HepG2 (cell line): ENCODE data around the gene CD248. TPM values are rescaled to one million over a fixed set of nuclear protein-coding genes. Genes with fewer than 3 reads are reported as not detected.

ENCODE experiments used
- ATM ChIP-seq: fragments of 450-650 bp; IDR thresholded peaks from 2 replicates; pipeline ENCODE4 v1.7.1; 2017; ENCODE audit warnings: mild to moderate bottlenecking, borderline replicate concordance
- CREM ChIP-seq, 2 experiments: sonication (generic) in 1 of 2; formaldehyde crosslinking in 1 of 2; IDR thresholded peaks; 2 replicates each; pipeline versions ENCODE4 v1.4.0 to v1.6.1; 2016 to 2020; ENCODE audit warnings: antibody characterized with exemption in 1 of 2, mild to moderate bottlenecking in 1 of 2, missing genetic modification reagents in 1 of 2
- ELF1 ChIP-seq: sonication (generic); formaldehyde crosslinking; IDR thresholded peaks from 2 replicates; pipeline ENCODE4 v1.4.0; 2020; ENCODE audit warnings: missing genetic modification reagents
- ESRRA ChIP-seq: sonication (generic); formaldehyde crosslinking; IDR thresholded peaks from 2 replicates; pipeline ENCODE4 v1.5.1; 2020; ENCODE audit warnings: mild to moderate bottlenecking, low read depth, missing genetic modification reagents
- GFI1 ChIP-seq: sonication (generic); formaldehyde crosslinking; IDR thresholded peaks from 2 replicates; pipeline ENCODE4 v1.5.0; 2020; ENCODE audit warnings: missing genetic modification reagents, mild to moderate bottlenecking, borderline replicate concordance
- GTF3A ChIP-seq: sonication (generic); formaldehyde crosslinking; conservative IDR thresholded peaks from 2 replicates; pipeline ENCODE4 v1.4.0; 2020; ENCODE audit warnings: mild to moderate bottlenecking, missing genetic modification reagents
- NBN ChIP-seq: fragments of 450-650 bp; conservative IDR thresholded peaks from 2 replicates; pipeline ENCODE4 v1.6.1; 2017
- NFKB2 ChIP-seq: sonication (generic); formaldehyde crosslinking; IDR thresholded peaks from 2 replicates; pipeline ENCODE4 v1.4.0; 2020; ENCODE audit warnings: missing genetic modification reagents, borderline replicate concordance
- NRL ChIP-seq: sonication (generic); formaldehyde crosslinking; IDR thresholded peaks from 2 replicates; pipeline ENCODE4 v1.5.0; 2020; ENCODE audit warnings: missing genetic modification reagents, mild to moderate bottlenecking, moderate library complexity, borderline replicate concordance
- PHF5A ChIP-seq: IDR thresholded peaks from one replicate; pipeline ENCODE4 v1.6.1; 2018; ENCODE audit warnings: low read depth, missing genetic modification reagents; ENCODE audit not compliant: unreplicated experiment
- POGZ ChIP-seq: sonication (generic); formaldehyde crosslinking; IDR thresholded peaks from 2 replicates; pipeline ENCODE4 v1.4.0; 2020; ENCODE audit warnings: mild to moderate bottlenecking, missing genetic modification reagents
- RARA ChIP-seq: IDR thresholded peaks from 2 replicates; pipeline ENCODE4 v1.6.1; 2016; ENCODE audit warnings: missing genetic modification reagents, missing compliant biosample characterization
- SNRNP70 ChIP-seq: fragments of 200-400 bp; formaldehyde crosslinking; IDR thresholded peaks from 2 replicates; pipeline ENCODE4 v1.6.1; 2017; ENCODE audit warnings: mild to moderate bottlenecking, low read depth, low read length, moderate library complexity
- ZBTB7A ChIP-seq: sonication (generic); formaldehyde crosslinking; IDR thresholded peaks from 2 replicates; pipeline ENCODE4 v1.8.0; 2022; ENCODE audit warnings: mild to moderate bottlenecking, missing genetic modification reagents
- ZMYM3 ChIP-seq: sonication (generic); formaldehyde crosslinking; IDR thresholded peaks from 2 replicates; pipeline ENCODE4 v1.5.1; 2020; ENCODE audit warnings: mild to moderate bottlenecking, missing genetic modification reagents
- ZNF138 ChIP-seq: sonication (generic); formaldehyde crosslinking; IDR thresholded peaks from 2 replicates; pipeline ENCODE4 v1.5.0; 2020; ENCODE audit warnings: mild to moderate bottlenecking, low read depth, missing genetic modification reagents
- ZNF224 ChIP-seq: sonication (generic); formaldehyde crosslinking; IDR thresholded peaks from 2 replicates; pipeline ENCODE4 v1.5.0; 2020; ENCODE audit warnings: mild to moderate bottlenecking, missing genetic modification reagents
- ZNF598 ChIP-seq: sonication (generic); formaldehyde crosslinking; IDR thresholded peaks from 2 replicates; pipeline ENCODE4 v1.5.1; 2020; ENCODE audit warnings: mild to moderate bottlenecking, missing genetic modification reagents, borderline replicate concordance
- polyA plus RNA-seq, 8 experiments: library from polyadenylated mRNA; depleted of rRNA in 3 of 8; stranded (reverse) in 7 of 8; unstranded in 1 of 8; fragments of >200 nt; fragmentation: Illumina TruSeq in 4 of 8; extraction: Trizol in 4 of 8; gene quantifications; 2 replicates each; pipeline versions ENCODE4 v1.2.1 to v1.2.3, GENCODE V29; 2011 to 2016; ENCODE audit warnings: low read depth in 4 of 8, missing spikeins in 1 of 8, mixed read lengths in 1 of 8; ENCODE audit not compliant: insufficient read depth in 1 of 8
- total RNA-seq, 5 experiments: library from RNA; depleted of rRNA; stranded (reverse); fragments of >200 nt; fragmentation: Illumina TruSeq; extraction: Trizol; gene quantifications; 2 replicates each; pipeline ENCODE4 v1.2.3, GENCODE V29; 2016; ENCODE audit warnings: low read depth in 1 of 5
- TF ChIP-seq, protein P1 (sequence below): sonication (generic); formaldehyde crosslinking; IDR thresholded peaks from 2 replicates; pipeline ENCODE4 v1.8.0; 2022; ENCODE audit warnings: missing genetic modification reagents, low read depth, mild to moderate bottlenecking, borderline replicate concordance
- TF ChIP-seq, protein P2 (sequence below): sonication (generic); formaldehyde crosslinking; conservative IDR thresholded peaks from 2 replicates; pipeline ENCODE4 v1.8.0; 2022; ENCODE audit warnings: mild to moderate bottlenecking, moderate library complexity, missing genetic modification reagents
- TF ChIP-seq, protein P3 (sequence below): sonication (generic); formaldehyde crosslinking; IDR thresholded peaks from 2 replicates; pipeline ENCODE4 v1.8.1; 2023; ENCODE audit warnings: mild to moderate bottlenecking, missing genetic modification reagents, borderline replicate concordance
- TF ChIP-seq, protein P4 (sequence below): sonication (generic); formaldehyde crosslinking; IDR thresholded peaks from 2 replicates; pipeline ENCODE4 v1.4.0; 2020; ENCODE audit warnings: mild to moderate bottlenecking, missing genetic modification reagents
- TF ChIP-seq, protein P5 (sequence below): sonication (generic); formaldehyde crosslinking; IDR thresholded peaks from 2 replicates; pipeline ENCODE4 v1.4.0; 2020; ENCODE audit warnings: missing genetic modification reagents

The CD248 gene
- total and polyA plus RNA-seq, 2 of the 13 experiments (the other 11 are each of a cell fraction or from before 2014, with no cell fraction given): 0.25 to 0.35 TPM

DNA sequence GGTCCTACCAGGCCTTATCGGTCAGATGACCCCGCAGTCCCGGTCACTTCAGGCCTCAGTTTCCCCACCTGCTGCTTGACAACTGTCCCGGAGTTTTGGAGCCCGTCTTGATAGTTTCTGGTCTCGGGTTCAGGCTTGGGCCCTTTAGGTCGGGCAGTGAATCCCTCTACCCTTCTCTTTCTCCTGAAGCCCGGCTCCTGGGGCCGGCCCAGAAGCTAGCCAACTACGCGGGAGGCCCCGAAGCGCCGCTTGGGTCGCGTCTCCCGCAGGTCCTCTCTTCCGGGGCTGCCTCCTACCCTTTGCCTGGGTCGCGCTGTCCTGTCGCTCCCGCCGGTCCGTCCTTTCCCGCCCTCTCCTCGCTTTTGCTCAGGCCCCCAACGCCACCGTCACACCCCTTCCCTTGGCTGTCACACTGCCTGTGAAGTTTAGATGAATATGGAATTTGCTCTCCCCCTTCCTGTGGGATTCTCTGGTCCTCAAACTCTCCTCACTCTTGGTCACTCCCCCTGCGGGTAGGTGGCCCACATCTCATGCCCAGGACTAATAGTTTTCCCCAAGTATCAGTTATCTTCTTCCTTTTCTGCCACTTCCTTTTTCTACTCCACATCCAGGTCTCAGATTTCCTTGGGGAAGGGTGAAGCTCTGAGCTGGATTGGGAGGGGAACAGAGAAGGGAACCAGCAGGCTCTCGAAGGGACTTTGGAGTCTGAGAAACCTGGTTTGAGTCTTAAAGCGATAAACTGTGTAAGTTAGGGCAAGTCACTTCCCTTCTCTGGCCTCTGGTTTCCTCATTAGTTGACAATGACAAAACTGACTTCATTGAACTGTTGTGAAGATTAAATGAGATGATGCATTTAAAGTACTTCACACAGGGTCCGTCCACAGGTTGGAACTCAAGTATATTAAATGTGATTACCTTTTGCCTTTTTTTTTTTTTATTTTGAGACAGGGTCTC is 47.6 kb downstream of the CD248 start (continued):
- no peak for TF ChIP-seq NBN
- TF ChIP-seq RARA (CRISPR knock-in tag): no peak
- peak; percentile 2 for TF ChIP-seq PHF5A (CRISPR knock-in tag)
- no peak for TF ChIP-seq ZMYM3 (CRISPR knock-in tag)
- TF ChIP-seq NRL (CRISPR knock-in tag): no peak
- TF ChIP-seq, protein P1, sequence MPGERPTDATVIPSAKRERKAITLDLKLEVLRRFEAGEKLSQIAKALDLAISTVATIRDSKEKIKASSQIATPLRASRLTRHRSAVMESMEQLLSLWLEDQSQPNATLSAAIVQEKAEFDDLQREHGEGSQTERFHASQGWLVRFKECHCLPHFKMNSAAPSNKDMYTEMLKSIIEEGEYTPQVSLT: no peak
- no peak for TF ChIP-seq POGZ
- TF ChIP-seq GFI1: no peak
- TF ChIP-seq, protein P2, sequence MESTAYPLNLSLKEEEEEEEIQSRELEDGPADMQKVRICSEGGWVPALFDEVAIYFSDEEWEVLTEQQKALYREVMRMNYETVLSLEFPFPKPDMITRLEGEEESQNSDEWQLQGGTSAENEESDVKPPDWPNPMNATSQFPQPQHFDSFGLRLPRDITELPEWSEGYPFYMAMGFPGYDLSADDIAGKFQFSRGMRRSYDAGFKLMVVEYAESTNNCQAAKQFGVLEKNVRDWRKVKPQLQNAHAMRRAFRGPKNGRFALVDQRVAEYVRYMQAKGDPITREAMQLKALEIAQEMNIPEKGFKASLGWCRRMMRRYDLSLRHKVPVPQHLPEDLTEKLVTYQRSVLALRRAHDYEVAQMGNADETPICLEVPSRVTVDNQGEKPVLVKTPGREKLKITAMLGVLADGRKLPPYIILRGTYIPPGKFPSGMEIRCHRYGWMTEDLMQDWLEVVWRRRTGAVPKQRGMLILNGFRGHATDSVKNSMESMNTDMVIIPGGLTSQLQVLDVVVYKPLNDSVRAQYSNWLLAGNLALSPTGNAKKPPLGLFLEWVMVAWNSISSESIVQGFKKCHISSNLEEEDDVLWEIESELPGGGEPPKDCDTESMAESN (CRISPR knock-in tag): no peak
- TF ChIP-seq SNRNP70: no peak
- TF ChIP-seq, protein P3, sequence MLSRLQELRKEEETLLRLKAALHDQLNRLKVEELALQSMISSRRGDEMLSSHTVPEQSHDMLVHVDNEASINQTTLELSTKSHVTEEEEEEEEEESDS: no peak
- TF ChIP-seq ZNF224: 0 out of 2 replicates have a peak, but pooled peaks have one; percentile 70
- TF ChIP-seq, protein P4, sequence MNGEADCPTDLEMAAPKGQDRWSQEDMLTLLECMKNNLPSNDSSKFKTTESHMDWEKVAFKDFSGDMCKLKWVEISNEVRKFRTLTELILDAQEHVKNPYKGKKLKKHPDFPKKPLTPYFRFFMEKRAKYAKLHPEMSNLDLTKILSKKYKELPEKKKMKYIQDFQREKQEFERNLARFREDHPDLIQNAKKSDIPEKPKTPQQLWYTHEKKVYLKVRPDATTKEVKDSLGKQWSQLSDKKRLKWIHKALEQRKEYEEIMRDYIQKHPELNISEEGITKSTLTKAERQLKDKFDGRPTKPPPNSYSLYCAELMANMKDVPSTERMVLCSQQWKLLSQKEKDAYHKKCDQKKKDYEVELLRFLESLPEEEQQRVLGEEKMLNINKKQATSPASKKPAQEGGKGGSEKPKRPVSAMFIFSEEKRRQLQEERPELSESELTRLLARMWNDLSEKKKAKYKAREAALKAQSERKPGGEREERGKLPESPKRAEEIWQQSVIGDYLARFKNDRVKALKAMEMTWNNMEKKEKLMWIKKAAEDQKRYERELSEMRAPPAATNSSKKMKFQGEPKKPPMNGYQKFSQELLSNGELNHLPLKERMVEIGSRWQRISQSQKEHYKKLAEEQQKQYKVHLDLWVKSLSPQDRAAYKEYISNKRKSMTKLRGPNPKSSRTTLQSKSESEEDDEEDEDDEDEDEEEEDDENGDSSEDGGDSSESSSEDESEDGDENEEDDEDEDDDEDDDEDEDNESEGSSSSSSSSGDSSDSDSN (CRISPR knock-in tag): 0 out of 2 replicates have a peak, but pooled peaks have one; percentile 20
- no peak for TF ChIP-seq GTF3A (CRISPR knock-in tag)
- peak; percentile 17; the same call in 1 of the 2 replicates for TF ChIP-seq NFKB2 (CRISPR knock-in tag)
- no peak for TF ChIP-seq ATM
- TF ChIP-seq CREM (IDR thresholded peaks at IDR 0.05): no peak
- no peak for TF ChIP-seq CREM (CRISPR knock-in tag; IDR thresholded peaks at IDR 0.05)
- TF ChIP-seq ZNF138 (CRISPR knock-in tag): no peak
- TF ChIP-seq ELF1 (CRISPR knock-in tag): peak; percentile 14; the same call in 1 of the 2 replicates
- no peak for TF ChIP-seq ESRRA (CRISPR knock-in tag)
- no peak for TF ChIP-seq ZBTB7A
- no peak for TF ChIP-seq ZNF598
- TF ChIP-seq, protein P5, sequence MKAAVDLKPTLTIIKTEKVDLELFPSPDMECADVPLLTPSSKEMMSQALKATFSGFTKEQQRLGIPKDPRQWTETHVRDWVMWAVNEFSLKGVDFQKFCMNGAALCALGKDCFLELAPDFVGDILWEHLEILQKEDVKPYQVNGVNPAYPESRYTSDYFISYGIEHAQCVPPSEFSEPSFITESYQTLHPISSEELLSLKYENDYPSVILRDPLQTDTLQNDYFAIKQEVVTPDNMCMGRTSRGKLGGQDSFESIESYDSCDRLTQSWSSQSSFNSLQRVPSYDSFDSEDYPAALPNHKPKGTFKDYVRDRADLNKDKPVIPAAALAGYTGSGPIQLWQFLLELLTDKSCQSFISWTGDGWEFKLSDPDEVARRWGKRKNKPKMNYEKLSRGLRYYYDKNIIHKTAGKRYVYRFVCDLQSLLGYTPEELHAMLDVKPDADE (CRISPR knock-in tag): 0 out of 2 replicates have a peak, but pooled peaks have one; percentile 54
